IMR-90 (cell line): ENCODE measurements around the gene CHD2. TPM values are rescaled to one million over a fixed set of nuclear protein-coding genes. Genes with fewer than 3 reads are reported as not detected.

Experiments used
- ATAC-seq: fragments of 200-7000 bp; cut with Tn5 transposase; 2 replicates; pipeline ENCODE4 v1.9.1; 2020; ENCODE audit warnings: low read depth, mild to moderate bottlenecking, moderate library complexity
- BruUV-seq: library from RNA; stranded (reverse); fragments of 400-500 nt; replicated peaks from 2 replicates; lab custom pipeline; 2021; lab: Mats Ljungman, UMichigan
- CTCF ChIA-PET: fragments of 300-600 bp; formaldehyde crosslinking; extraction: SDS; loops from one replicate; lab custom pipeline; 2021; ENCODE audit warnings: antibody characterized with exemption; lab: Yijun Ruan, JAX
- POLR2A ChIA-PET: fragments of 300-600 bp; sonication (Branson Sonifier 250); formaldehyde crosslinking; loops from one replicate; lab custom pipeline; 2022; ENCODE audit warnings: antibody characterized with exemption; ENCODE audit not compliant: unreplicated experiment; lab: Charles Lee
- DNase-seq: peaks from one replicate; pipeline ENCODE4 v3.0.0; 2013
- H2AFZ ChIP-seq: replicated peaks from 2 replicates; pipeline ENCODE3; 2013; ENCODE audit warnings: low read length, mild to moderate bottlenecking; ENCODE audit not compliant: poor library complexity
- H2AK5ac ChIP-seq: 2 replicates; pipeline ENCODE4 v1.6.1; 2013; ENCODE audit warnings: low read depth, low read length, inconsistent platforms
- H2AK9ac ChIP-seq: replicated peaks from 2 replicates; pipeline ENCODE3; 2013; ENCODE audit warnings: mild to moderate bottlenecking, low read depth, low read length, moderate library complexity; ENCODE audit not compliant: poor library complexity
- H2BK120ac ChIP-seq: 2 replicates; pipeline ENCODE4 v1.6.1; 2013; ENCODE audit warnings: low read depth, low read length, inconsistent platforms
- H2BK15ac ChIP-seq: 3 replicates; pipeline ENCODE4 v1.6.1; 2013; ENCODE audit warnings: low read depth, low read length, inconsistent platforms
- H2BK20ac ChIP-seq: 2 replicates; pipeline ENCODE4 v1.6.1; 2013; ENCODE audit warnings: low read depth, mild to moderate bottlenecking, inconsistent platforms, low read length, moderate library complexity
- H2BK5ac ChIP-seq: 2 replicates; pipeline ENCODE4 v1.6.1; 2013; ENCODE audit warnings: mild to moderate bottlenecking, low read depth, low read length, inconsistent platforms; ENCODE audit not compliant: poor library complexity, severe bottlenecking
- H3K14ac ChIP-seq: replicated peaks from 2 replicates; pipeline ENCODE4 v1.6.1; 2013; ENCODE audit warnings: low read depth, low read length, inconsistent platforms
- H3K18ac ChIP-seq: 2 replicates; pipeline ENCODE4 v1.6.1; 2013; ENCODE audit warnings: low read depth, low read length, control low read depth
- H3K23ac ChIP-seq: 2 replicates; pipeline ENCODE4 v1.6.1; 2013; ENCODE audit warnings: low read depth, low read length, inconsistent platforms
- H3K27ac ChIP-seq: 2 replicates; pipeline ENCODE4 v1.5.1; 2013; ENCODE audit warnings: mild to moderate bottlenecking, control low read depth, low read length; ENCODE audit not compliant: insufficient read depth
- H3K27me3 ChIP-seq: 2 replicates; pipeline ENCODE4 v1.6.1; 2013; ENCODE audit warnings: low read length; ENCODE audit not compliant: control insufficient read depth, insufficient read depth
- H3K36me3 ChIP-seq: 2 replicates; pipeline ENCODE4 v1.6.1; 2013; ENCODE audit warnings: low read length, mixed read lengths; ENCODE audit not compliant: control insufficient read depth, insufficient read depth
- H3K4ac ChIP-seq: 2 replicates; pipeline ENCODE4 v1.6.1; 2013; ENCODE audit warnings: low read depth, low read length, inconsistent platforms
- H3K4me1 ChIP-seq: 2 replicates; pipeline ENCODE4 v1.6.1; 2013; ENCODE audit warnings: low read length, mixed read lengths; ENCODE audit not compliant: control insufficient read depth, insufficient read depth
- H3K4me2 ChIP-seq: 2 replicates; pipeline ENCODE4 v1.6.1; 2013; ENCODE audit warnings: low read depth, mild to moderate bottlenecking, control low read depth, low read length, moderate library complexity
- H3K4me3 ChIP-seq: 2 replicates; pipeline ENCODE4 v1.5.1; 2013; ENCODE audit warnings: low read depth, mild to moderate bottlenecking, control low read depth, low read length, moderate library complexity; ENCODE audit not compliant: insufficient read depth
- H3K56ac ChIP-seq: 2 replicates; pipeline ENCODE4 v1.6.1; 2013; ENCODE audit warnings: low read length, inconsistent platforms; ENCODE audit not compliant: insufficient read depth; ENCODE audit errors: extremely low read depth
- H3K79me1 ChIP-seq, 2 experiments: 2 replicates each; pipeline ENCODE4 v1.6.1; 2013; ENCODE audit warnings: low read length in 2 of 2, inconsistent platforms in 1 of 2, low read depth in 1 of 2
- H3K9ac ChIP-seq: 2 replicates; pipeline ENCODE4 v1.6.1; 2013; ENCODE audit warnings: low read depth, low read length, control low read depth
- H3K9me1 ChIP-seq: 2 replicates; pipeline ENCODE4 v1.6.1; 2013; ENCODE audit warnings: low read length, inconsistent platforms; ENCODE audit not compliant: insufficient read depth
- H3K9me3 ChIP-seq: 2 replicates; pipeline ENCODE4 v1.6.1; 2013; ENCODE audit warnings: low read length; ENCODE audit not compliant: control insufficient read depth, insufficient read depth
- H4K20me1 ChIP-seq: 2 replicates; pipeline ENCODE4 v1.6.1; 2013; ENCODE audit warnings: low read length, inconsistent platforms; ENCODE audit not compliant: insufficient read depth
- H4K5ac ChIP-seq: 2 replicates; pipeline ENCODE4 v1.6.1; 2013; ENCODE audit warnings: mild to moderate bottlenecking, low read depth, low read length, control low read depth
- H4K8ac ChIP-seq, 2 experiments: 2 replicates each; pipeline ENCODE4 v1.6.1; 2013; ENCODE audit warnings: low read depth in 2 of 2, low read length in 2 of 2, control low read depth in 1 of 2, inconsistent platforms in 1 of 2
- H4K91ac ChIP-seq: 2 replicates; pipeline ENCODE4 v1.6.1; 2013; ENCODE audit warnings: low read depth, low read length, inconsistent platforms; ENCODE audit not compliant: insufficient read depth
- BHLHE40 ChIP-seq: fragments of 150-350 bp; IDR thresholded peaks from 2 replicates; pipeline ENCODE4 v1.6.1; 2016; ENCODE audit warnings: mild to moderate bottlenecking, low read depth, low read length
- CEBPB ChIP-seq: IDR thresholded peaks from 2 replicates; pipeline ENCODE4 v1.6.1; 2012; ENCODE audit warnings: low read depth, low read length, improper control_type of control experiment
- CHD1 ChIP-seq: IDR thresholded peaks from 2 replicates; pipeline ENCODE4 v1.6.1; 2012; ENCODE audit warnings: low read depth, low read length, improper control_type of control experiment
- FOS ChIP-seq: fragments of 150-350 bp; IDR thresholded peaks from 2 replicates; pipeline ENCODE4 v1.6.1; 2016; ENCODE audit warnings: low read depth, low read length
- MAFK ChIP-seq: IDR thresholded peaks from 2 replicates; pipeline ENCODE4 v1.6.1; 2012; ENCODE audit warnings: low read depth, low read length, improper control_type of control experiment
- MAZ ChIP-seq: IDR thresholded peaks from 2 replicates; pipeline ENCODE4 v1.6.1; 2012; ENCODE audit warnings: low read depth, mild to moderate bottlenecking, low read length, improper control_type of control experiment, moderate library complexity, borderline replicate concordance
- MXI1 ChIP-seq: IDR thresholded peaks from 2 replicates; pipeline ENCODE4 v1.6.1; 2012; ENCODE audit warnings: low read depth, mild to moderate bottlenecking, low read length, moderate library complexity, borderline replicate concordance
- NFE2L2 ChIP-seq: fragments of 150-350 bp; IDR thresholded peaks from 2 replicates; pipeline ENCODE4 v1.6.1; 2016; ENCODE audit warnings: low read depth, mild to moderate bottlenecking, low read length
- POLR2A ChIP-seq: IDR thresholded peaks from 2 replicates; pipeline ENCODE4 v1.6.1; 2012; ENCODE audit warnings: mild to moderate bottlenecking, low read depth, low read length
- RAD21 ChIP-seq: IDR thresholded peaks from 2 replicates; pipeline ENCODE4 v1.6.1; 2012; ENCODE audit warnings: low read length, improper control_type of control experiment
- RCOR1 ChIP-seq: IDR thresholded peaks from 2 replicates; pipeline ENCODE4 v1.6.1; 2012; ENCODE audit warnings: mild to moderate bottlenecking, low read length, improper control_type of control experiment; ENCODE audit not compliant: insufficient replicate concordance
- RFX5 ChIP-seq: IDR thresholded peaks from 2 replicates; pipeline ENCODE4 v1.8.0; 2012; ENCODE audit warnings: low read depth, mild to moderate bottlenecking, low read length, moderate library complexity
- SMC3 ChIP-seq: fragments of 150-350 bp; IDR thresholded peaks from 2 replicates; pipeline ENCODE4 v1.6.1; 2016; ENCODE audit warnings: low read depth, mild to moderate bottlenecking, antibody characterized with exemption, low read length, moderate library complexity
- WGBS, 2 experiments: methylation state at CpG; one replicate each; pipeline versions ENCODE4 v1.1.5 to v1.1.7; 2013; ENCODE audit warnings: missing lambda C conversion rate in 2 of 2; ENCODE audit not compliant: insufficient read length in 1 of 2; ENCODE audit errors: extremely low coverage in 2 of 2; 5-methylcytosine and 5-hydroxymethylcytosine counted together
- dilution Hi-C: fragments of 300-500 bp; cut with HindIII; formaldehyde crosslinking; loops from one replicate; pipeline ENCODE4 v1.14.3; 2018; ENCODE audit warnings: low sequenced_read_pairs; ENCODE audit not compliant: unreplicated experiment
- in situ Hi-C: fragments of 300-500 bp; cut with MboI; formaldehyde crosslinking; loops from 3 replicates; pipeline ENCODE4 v1.14.3; 2019; ENCODE audit warnings: low sequenced_read_pairs, inconsistent platforms, mixed read lengths
- intact Hi-C: fragments of 100-400 bp; cut with micrococcal nuclease; formaldehyde crosslinking; loops from 2 replicates; pipeline ENCODE4 v1.10.0; 2022
- polyA plus RNA-seq, 3 experiments: library from polyadenylated mRNA; depleted of rRNA; stranded (reverse); fragments of >200 nt; gene quantifications; 2 replicates each; pipeline ENCODE4 v1.2.3, GENCODE V29; 2012; ENCODE audit warnings: low replicate concordance in 1 of 3
- total RNA-seq: library from RNA; depleted of rRNA; stranded (reverse); fragments of >200 nt; gene quantifications from 2 replicates; pipeline ENCODE4 v1.2.3, GENCODE V29; 2012
- TF ChIP-seq, protein P1 (sequence below): fragments of 150-350 bp; IDR thresholded peaks from 2 replicates; pipeline ENCODE4 v1.6.1; 2016; ENCODE audit warnings: low read depth, mild to moderate bottlenecking, low read length, moderate library complexity, borderline replicate concordance
- TF ChIP-seq, protein P2 (sequence below): fragments of 150-350 bp; IDR thresholded peaks from 2 replicates; pipeline ENCODE4 v1.6.1; 2017; ENCODE audit warnings: mild to moderate bottlenecking, antibody characterized with exemption, low read length, low read depth
- TF ChIP-seq, protein P3 (sequence below): conservative IDR thresholded peaks from 2 replicates; pipeline ENCODE4 v1.5.1; 2012; ENCODE audit warnings: mild to moderate bottlenecking, low read depth, low read length, improper control_type of control experiment

CHD2 gene
- total and polyA plus RNA-seq, 2 of the 4 experiments (the other 2 are of a cell fraction), result 44.9 to 64.7 TPM

DNA sequence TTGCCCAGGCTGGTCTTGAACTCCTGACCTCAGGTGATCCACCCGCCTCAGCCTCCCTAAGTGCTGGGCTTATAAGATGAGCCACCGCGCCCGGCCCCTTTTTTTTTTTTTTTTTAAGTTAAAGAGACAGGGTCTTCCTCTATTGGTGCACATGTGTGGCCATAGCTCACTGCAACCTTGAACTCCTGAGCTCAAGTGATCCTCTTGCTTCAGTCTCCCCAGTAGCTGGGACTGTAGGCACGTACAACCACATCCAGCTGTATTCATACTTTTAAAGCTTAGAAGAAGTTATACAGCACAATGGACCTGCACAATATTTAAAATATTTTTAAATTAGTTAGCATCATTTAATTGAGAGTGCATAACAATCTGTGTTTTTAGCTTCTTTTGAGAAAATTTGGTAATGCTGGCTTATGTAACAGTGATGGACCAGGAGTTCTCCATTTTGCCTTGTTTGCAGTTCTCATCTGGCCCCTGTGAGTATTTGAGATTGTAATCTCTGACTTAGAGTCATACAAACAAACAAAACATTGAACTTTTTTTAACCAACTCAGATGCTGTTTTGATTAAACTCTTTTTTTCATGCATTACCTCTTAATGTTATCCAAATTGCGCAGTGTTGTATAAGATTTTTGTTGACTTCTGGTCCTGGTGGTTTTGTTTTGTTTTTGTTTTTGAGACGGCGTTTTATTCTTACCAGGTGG is 33.0 kb downstream of the CHD2 start:
- H3K4me3 ChIP-seq, result no peak overlapping the region
- dilution Hi-C loops (loop anchor here (25.0 kb wide), 1 partner anchor 121 kb away; no protein-coding TSS in a partner anchor), intact Hi-C loops (no loop called here), in situ Hi-C loops (no loop called here)
- no peak overlapping the region for H2BK5ac ChIP-seq
- H4K5ac ChIP-seq, result no peak overlapping the region
- H4K20me1 ChIP-seq, result peaks cover 18% of the 10 kb centered on the region
- peaks cover 44 to 69% of the 10 kb centered on the region in 2 experiments for H3K79me1 ChIP-seq
- no peak overlapping the region for H2AFZ ChIP-seq
- H3K56ac ChIP-seq, result no peak overlapping the region
- no peak overlapping the region for H2BK15ac ChIP-seq
- H3K23ac ChIP-seq, result no peak overlapping the region
- H3K4me2 ChIP-seq, result no peak overlapping the region
- H3K14ac ChIP-seq, result no peak overlapping the region
- no peak overlapping the region for H3K4ac ChIP-seq
- ATAC-seq (no peak), DNase-seq (no peak)
- no peaks in the 10 kb centered on the region for H3K27me3 ChIP-seq
- H3K9ac ChIP-seq, result no peak overlapping the region
- H3K4me1 ChIP-seq, result peaks cover 11% of the 10 kb centered on the region
- BruUV-seq, result no TSS peak
- H3K9me3 ChIP-seq, result no peaks in the 10 kb centered on the region
- H4K91ac ChIP-seq, result no peak overlapping the region
- H3K27ac ChIP-seq, result no peak overlapping the region
- H2BK20ac ChIP-seq, result no peak overlapping the region
- POLR2A ChIA-PET, result no interaction called here
- H3K9me1 ChIP-seq, result peaks cover 5% of the 10 kb centered on the region
- H3K18ac ChIP-seq, result no peak overlapping the region
- H4K8ac ChIP-seq, result no peak overlapping the region
- no peak for TF ChIP-seq POLR2A
- TF ChIP-seq, protein P1, sequence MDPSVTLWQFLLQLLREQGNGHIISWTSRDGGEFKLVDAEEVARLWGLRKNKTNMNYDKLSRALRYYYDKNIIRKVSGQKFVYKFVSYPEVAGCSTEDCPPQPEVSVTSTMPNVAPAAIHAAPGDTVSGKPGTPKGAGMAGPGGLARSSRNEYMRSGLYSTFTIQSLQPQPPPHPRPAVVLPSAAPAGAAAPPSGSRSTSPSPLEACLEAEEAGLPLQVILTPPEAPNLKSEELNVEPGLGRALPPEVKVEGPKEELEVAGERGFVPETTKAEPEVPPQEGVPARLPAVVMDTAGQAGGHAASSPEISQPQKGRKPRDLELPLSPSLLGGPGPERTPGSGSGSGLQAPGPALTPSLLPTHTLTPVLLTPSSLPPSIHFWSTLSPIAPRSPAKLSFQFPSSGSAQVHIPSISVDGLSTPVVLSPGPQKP, result no peak
- no peak for TF ChIP-seq MXI1
- TF ChIP-seq CHD1, result no peak
- TF ChIP-seq RCOR1, result no peak
- TF ChIP-seq, protein P2, sequence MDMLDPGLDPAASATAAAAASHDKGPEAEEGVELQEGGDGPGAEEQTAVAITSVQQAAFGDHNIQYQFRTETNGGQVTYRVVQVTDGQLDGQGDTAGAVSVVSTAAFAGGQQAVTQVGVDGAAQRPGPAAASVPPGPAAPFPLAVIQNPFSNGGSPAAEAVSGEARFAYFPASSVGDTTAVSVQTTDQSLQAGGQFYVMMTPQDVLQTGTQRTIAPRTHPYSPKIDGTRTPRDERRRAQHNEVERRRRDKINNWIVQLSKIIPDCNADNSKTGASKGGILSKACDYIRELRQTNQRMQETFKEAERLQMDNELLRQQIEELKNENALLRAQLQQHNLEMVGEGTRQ, result no peak
- TF ChIP-seq FOS, result no peak
- no peak for TF ChIP-seq CEBPB
- TF ChIP-seq, protein P3, sequence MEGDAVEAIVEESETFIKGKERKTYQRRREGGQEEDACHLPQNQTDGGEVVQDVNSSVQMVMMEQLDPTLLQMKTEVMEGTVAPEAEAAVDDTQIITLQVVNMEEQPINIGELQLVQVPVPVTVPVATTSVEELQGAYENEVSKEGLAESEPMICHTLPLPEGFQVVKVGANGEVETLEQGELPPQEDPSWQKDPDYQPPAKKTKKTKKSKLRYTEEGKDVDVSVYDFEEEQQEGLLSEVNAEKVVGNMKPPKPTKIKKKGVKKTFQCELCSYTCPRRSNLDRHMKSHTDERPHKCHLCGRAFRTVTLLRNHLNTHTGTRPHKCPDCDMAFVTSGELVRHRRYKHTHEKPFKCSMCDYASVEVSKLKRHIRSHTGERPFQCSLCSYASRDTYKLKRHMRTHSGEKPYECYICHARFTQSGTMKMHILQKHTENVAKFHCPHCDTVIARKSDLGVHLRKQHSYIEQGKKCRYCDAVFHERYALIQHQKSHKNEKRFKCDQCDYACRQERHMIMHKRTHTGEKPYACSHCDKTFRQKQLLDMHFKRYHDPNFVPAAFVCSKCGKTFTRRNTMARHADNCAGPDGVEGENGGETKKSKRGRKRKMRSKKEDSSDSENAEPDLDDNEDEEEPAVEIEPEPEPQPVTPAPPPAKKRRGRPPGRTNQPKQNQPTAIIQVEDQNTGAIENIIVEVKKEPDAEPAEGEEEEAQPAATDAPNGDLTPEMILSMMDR, result no peak
- TF ChIP-seq MAFK, result no peak
- no peak for TF ChIP-seq RAD21
- no peak for TF ChIP-seq MAZ
- TF ChIP-seq RFX5, result no peak
- TF ChIP-seq BHLHE40, result no peak
- no peak for TF ChIP-seq SMC3
- no peak for TF ChIP-seq NFE2L2
- no peak overlapping the region for H2BK120ac ChIP-seq
- H2AK9ac ChIP-seq, result no peak overlapping the region
- WGBS, 2 experiments, result no CpG with 5 or more reads among the region's 8 CpGs
- H3K36me3 ChIP-seq, result peaks cover 64% of the 10 kb centered on the region
- no peak overlapping the region for H2AK5ac ChIP-seq
- CTCF ChIA-PET, result no interaction called here
